GM19463 (cell line): ENCODE measurements around the gene HELB.
A peak's percentile ranks its signal among the peaks of the same experiment; 100 is the strongest.

Source experiments
- ATAC-seq: cut with Tn5 transposase; IDR thresholded peaks from one replicate; pipeline ENCODE4 v1.9.1; 2021; ENCODE audit warnings: mild to moderate bottlenecking, moderate library complexity; ENCODE audit not compliant: unreplicated experiment

The HELB gene

GRCh38 chr12:66301944-66302826 is at the start of gene HELB:
TSS of gene HELB (plus strand) at chr12:66302493. CDS start at chr12:66302604, 111 bp downstream.
- peak; percentile 90 for ATAC-seq

- ATAC-seq: no peak
Observed at GRCh38 chr12:66252771-66253170, 49.5 kb upstream of the HELB start.

GRCh38 chr12:66255737-66256136 is 46.6 kb upstream of the HELB start:
- ATAC-seq: no peak

GRCh38 chr12:66258011-66258410 is 44.3 kb upstream of the HELB start:
- no peak for ATAC-seq

GRCh38 chr12:66262737-66263136 is 39.6 kb upstream of the HELB start:
- ATAC-seq: no peak

- ATAC-seq: no peak
Observed at GRCh38 chr12:66268562-66268961, 33.7 kb upstream of the HELB start.

GRCh38 chr12:66269142-66269541 is 33.2 kb upstream of the HELB start:
- ATAC-seq: no peak

- ATAC-seq: peak; percentile 60
Observed at GRCh38 chr12:66269757-66270383, 32.4 kb upstream of the HELB start.

GRCh38 chr12:66270613-66271012 is 31.7 kb upstream of the HELB start:
- ATAC-seq: no peak

- ATAC-seq: no peak
Observed at GRCh38 chr12:66272650-66273049, 29.6 kb upstream of the HELB start.

GRCh38 chr12:66273147-66273546 is 29.1 kb upstream of the HELB start:
- ATAC-seq: no peak

GRCh38 chr12:66275040-66275439 is 27.3 kb upstream of the HELB start:
- ATAC-seq: no peak

- no peak for ATAC-seq
Observed at GRCh38 chr12:66279123-66279712, 23.1 kb upstream of the HELB start.

- no peak for ATAC-seq
Observed at GRCh38 chr12:66280561-66280960, 21.7 kb upstream of the HELB start.

- ATAC-seq: no peak
Observed at GRCh38 chr12:66282244-66282643, 20.0 kb upstream of the HELB start.

- ATAC-seq: no peak
Observed at GRCh38 chr12:66287275-66287674, 15.0 kb upstream of the HELB start.

- ATAC-seq: no peak
Observed at GRCh38 chr12:66288121-66288520, 14.2 kb upstream of the HELB start.

GRCh38 chr12:66289485-66289884 is 12.8 kb upstream of the HELB start:
- no peak for ATAC-seq

- ATAC-seq: no peak
Observed at GRCh38 chr12:66290716-66291200, 11.5 kb upstream of the HELB start.

- ATAC-seq: no peak
Observed at GRCh38 chr12:66296176-66296683, 6.1 kb upstream of the HELB start.

- ATAC-seq: no peak
Observed at GRCh38 chr12:66297080-66297479, 5.2 kb upstream of the HELB start.

GRCh38 chr12:66297923-66298322 is 4.4 kb upstream of the HELB start:
- ATAC-seq: no peak
